ENCODE results near the gene HLA-DRA.

HLA-DRA gene

GRCh38 chr6:32445321-32445854 is 5.7 kb downstream of the HLA-DRA start:
- TF ChIP-seq MAX (IDR thresholded peaks at IDR 0.05): no peak
- TF ChIP-seq TAF1 (IDR thresholded peaks at IDR 0.05; ENCODE audit: low read depth): no peak
- no peak for TF ChIP-seq EGR1 (IDR thresholded peaks at IDR 0.05)
- no peak for TF ChIP-seq CREB1 (IDR thresholded peaks at IDR 0.05; ENCODE audit: low read depth)
- TF ChIP-seq NFIC (IDR thresholded peaks at IDR 0.05): no peak
- TF ChIP-seq RAD21 (IDR thresholded peaks at IDR 0.05; ENCODE audit: low read depth): no peak

- TF ChIP-seq REST (IDR thresholded peaks at IDR 0.05; ENCODE audit: low read depth) (no peak), TAF1 (IDR thresholded peaks at IDR 0.05; ENCODE audit: low read depth) (no peak), EP300 (IDR thresholded peaks at IDR 0.05; ENCODE audit: borderline replicate concordance) (no peak), RAD21 (IDR thresholded peaks at IDR 0.05; ENCODE audit: low read depth) (no peak), YY1 (IDR thresholded peaks at IDR 0.05; ENCODE audit: low read depth) (no peak), FOXM1 (IDR thresholded peaks at IDR 0.05; ENCODE audit: borderline replicate concordance, low read depth) (no peak), MAX (IDR thresholded peaks at IDR 0.05) (no peak), TCF12 (IDR thresholded peaks at IDR 0.05; ENCODE audit: low read depth) (no peak), CREB1 (IDR thresholded peaks at IDR 0.05; ENCODE audit: low read depth) (no peak), TEAD4 (IDR thresholded peaks at IDR 0.05) (no peak)
- TF ChIP-seq, protein P1, sequence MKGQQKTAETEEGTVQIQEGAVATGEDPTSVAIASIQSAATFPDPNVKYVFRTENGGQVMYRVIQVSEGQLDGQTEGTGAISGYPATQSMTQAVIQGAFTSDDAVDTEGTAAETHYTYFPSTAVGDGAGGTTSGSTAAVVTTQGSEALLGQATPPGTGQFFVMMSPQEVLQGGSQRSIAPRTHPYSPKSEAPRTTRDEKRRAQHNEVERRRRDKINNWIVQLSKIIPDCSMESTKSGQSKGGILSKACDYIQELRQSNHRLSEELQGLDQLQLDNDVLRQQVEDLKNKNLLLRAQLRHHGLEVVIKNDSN (IDR thresholded peaks at IDR 0.05): no peak
Observed at GRCh38 chr6:32447932-32448331, 8.2 kb downstream of the HLA-DRA start.

- no peak for TF ChIP-seq TEAD4 (IDR thresholded peaks at IDR 0.05)
Observed at GRCh38 chr6:32449088-32449736, 9.5 kb downstream of the HLA-DRA start.

DNA sequence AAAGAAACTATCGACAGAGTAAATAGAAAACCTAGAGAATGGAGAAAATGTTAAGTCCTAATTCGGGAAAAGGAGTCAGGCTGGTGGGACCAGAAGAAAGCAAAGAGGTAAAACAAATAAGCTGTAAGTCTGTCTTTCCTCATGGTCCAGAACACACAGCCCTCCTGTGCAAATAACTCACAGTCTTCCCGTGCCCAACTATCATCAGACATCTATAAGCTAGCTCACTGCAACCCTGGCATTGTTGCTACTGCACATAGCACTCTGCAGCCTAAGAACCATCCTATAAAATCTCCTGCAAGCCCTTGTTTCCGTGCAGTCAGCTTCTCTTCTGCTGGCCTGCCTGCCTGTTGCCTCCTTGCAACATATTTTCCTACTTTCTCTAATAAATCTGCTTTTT is 17.4 kb downstream of the HLA-DRA start:
- no peak for TF ChIP-seq FOXM1 (IDR thresholded peaks at IDR 0.05; ENCODE audit: borderline replicate concordance, low read depth)
- no peak for TF ChIP-seq CEBPB (IDR thresholded peaks at IDR 0.05)
- TF ChIP-seq ZBTB7A (IDR thresholded peaks at IDR 0.05; ENCODE audit: low read depth): no peak
- TF ChIP-seq REST (IDR thresholded peaks at IDR 0.05; ENCODE audit: low read depth): no peak
- TF ChIP-seq CREB1 (IDR thresholded peaks at IDR 0.05; ENCODE audit: low read depth): no peak
- TF ChIP-seq TEAD4 (IDR thresholded peaks at IDR 0.05): no peak
- TF ChIP-seq YY1 (IDR thresholded peaks at IDR 0.05; ENCODE audit: low read depth): no peak
- TF ChIP-seq, protein P1 (IDR thresholded peaks at IDR 0.05): no peak
- no peak for TF ChIP-seq NFIC (IDR thresholded peaks at IDR 0.05)
- TF ChIP-seq EGR1 (IDR thresholded peaks at IDR 0.05): no peak
- TF ChIP-seq MAX (IDR thresholded peaks at IDR 0.05): no peak
- no peak for TF ChIP-seq RAD21 (IDR thresholded peaks at IDR 0.05; ENCODE audit: low read depth)
- TF ChIP-seq TAF1 (IDR thresholded peaks at IDR 0.05; ENCODE audit: low read depth): no peak
- no peak for TF ChIP-seq EP300 (IDR thresholded peaks at IDR 0.05; ENCODE audit: borderline replicate concordance)

- TF ChIP-seq, protein P1 (IDR thresholded peaks at IDR 0.05): no peak
- TF ChIP-seq ZBTB7A (IDR thresholded peaks at IDR 0.05; ENCODE audit: low read depth): no peak
Observed at GRCh38 chr6:32459781-32460424, 20.2 kb downstream of the HLA-DRA start.

DNA sequence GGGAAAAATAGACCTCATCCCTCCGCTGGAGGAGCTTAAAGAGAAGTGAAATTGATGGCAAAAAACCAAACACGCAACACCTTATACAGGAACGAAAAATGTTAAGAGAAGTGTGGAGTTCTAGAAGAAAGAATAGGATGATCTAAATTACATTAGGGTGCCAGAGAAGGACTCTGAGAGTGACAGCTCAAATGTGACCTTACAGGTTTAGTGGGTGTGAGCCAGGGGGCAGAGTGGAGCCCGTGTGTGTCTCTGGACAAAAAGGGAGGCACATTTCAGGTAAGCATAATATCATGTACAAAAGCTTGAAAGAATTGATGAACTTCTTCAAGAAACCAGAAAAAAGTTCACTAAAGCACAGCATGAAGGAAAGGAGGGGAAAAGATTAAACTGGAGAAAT is 20.8 kb downstream of the HLA-DRA start:
- TF ChIP-seq NFIC (IDR thresholded peaks at IDR 0.05): no peak
- no peak for TF ChIP-seq REST (IDR thresholded peaks at IDR 0.05; ENCODE audit: low read depth)
- no peak for TF ChIP-seq FOXM1 (IDR thresholded peaks at IDR 0.05; ENCODE audit: borderline replicate concordance, low read depth)
- no peak for TF ChIP-seq YY1 (IDR thresholded peaks at IDR 0.05; ENCODE audit: low read depth)
- no peak for TF ChIP-seq TAF1 (IDR thresholded peaks at IDR 0.05; ENCODE audit: low read depth)
- no peak for TF ChIP-seq EP300 (IDR thresholded peaks at IDR 0.05; ENCODE audit: borderline replicate concordance)
- no peak for TF ChIP-seq EGR1 (IDR thresholded peaks at IDR 0.05)
- TF ChIP-seq ZBTB7A (IDR thresholded peaks at IDR 0.05; ENCODE audit: low read depth): no peak
- TF ChIP-seq, protein P1 (IDR thresholded peaks at IDR 0.05): no peak
- no peak for TF ChIP-seq CEBPB (IDR thresholded peaks at IDR 0.05)
- no peak for TF ChIP-seq CREB1 (IDR thresholded peaks at IDR 0.05; ENCODE audit: low read depth)
- no peak for TF ChIP-seq MAX (IDR thresholded peaks at IDR 0.05)
- no peak for TF ChIP-seq RAD21 (IDR thresholded peaks at IDR 0.05; ENCODE audit: low read depth)
- TF ChIP-seq TEAD4 (IDR thresholded peaks at IDR 0.05): no peak
- TF ChIP-seq TCF12 (IDR thresholded peaks at IDR 0.05; ENCODE audit: low read depth): no peak
